Measurements from ENCODE around the gene ABHD2.
"Not testable (repeated sequence)": the region's sequence is repeated elsewhere in the genome, so short reads cannot be mapped to it uniquely, and the experiment has no call there.

ABHD2 gene

GRCh38 chr15:89136818-89137772 is 48.8 kb downstream of the ABHD2 start:
- POLR2A ChIA-PET, result no interaction called here
- no peak for DNase-seq (ENCODE audit: extremely low spot score)
- TF ChIP-seq FOXA1 (IDR thresholded peaks at IDR 0.05) (no peak), ELF4 (IDR thresholded peaks at IDR 0.05) (no peak), L3MBTL2 (conservative IDR thresholded peaks at IDR 0.05) (no peak), CTBP1 (IDR thresholded peaks at IDR 0.05; ENCODE audit: borderline replicate concordance) (no peak), HDGF (IDR thresholded peaks at IDR 0.05; ENCODE audit: borderline replicate concordance) (no peak)
- CTCF ChIA-PET, result interaction anchor here (1.6 to 3.7 kb wide), 2 partner anchors 34 to 70 kb away, joined by 3 to 19 read pairs; no protein-coding TSS in a partner anchor

- ChIA-PET POLR2A (interaction anchor here (1.2 kb wide), 1 partner anchor 106 kb away, joined by 3 read pairs; the partner anchor contains the start of gene FANCI), CTCF (interaction anchor here (1.2 to 3.7 kb wide), 4 partner anchors 8 to 69 kb away, joined by 3 to 22 read pairs (median 12); no protein-coding TSS in a partner anchor)
- no peak for DNase-seq (ENCODE audit: extremely low spot score)
- TF ChIP-seq ZNF384 (IDR thresholded peaks at IDR 0.05) (no peak), ELF4 (IDR thresholded peaks at IDR 0.05) (no peak), TARDBP (IDR thresholded peaks at IDR 0.05) (no peak), PKNOX1 (IDR thresholded peaks at IDR 0.05) (no peak), SP1 (IDR thresholded peaks at IDR 0.05) (no peak), LEF1 (IDR thresholded peaks at IDR 0.05; ENCODE audit: borderline replicate concordance) (no peak), SUZ12 (IDR thresholded peaks at IDR 0.05) (no peak), ARNT (IDR thresholded peaks at IDR 0.05) (no peak), CTBP1 (IDR thresholded peaks at IDR 0.05; ENCODE audit: borderline replicate concordance) (no peak), FOXK2 (IDR thresholded peaks at IDR 0.05) (no peak), NFRKB (IDR thresholded peaks at IDR 0.05) (no peak), FOXA1 (IDR thresholded peaks at IDR 0.05) (no peak), L3MBTL2 (conservative IDR thresholded peaks at IDR 0.05) (no peak)
These were observed 49.7 kb downstream of the ABHD2 start for GRCh38 chr15:89137926-89138325.

GRCh38 chr15:89138999-89139612 is 50.9 kb downstream of the ABHD2 start:
- ChIA-PET CTCF (interaction anchor here (0.8 to 3.7 kb wide), 6 partner anchors 10 to 82 kb away, joined by 3 to 22 read pairs (median 6); no protein-coding TSS in a partner anchor), POLR2A (interaction anchor here (0.6 to 0.8 kb wide), 5 partner anchors 11 to 304 kb away, joined by 3 to 7 read pairs (median 3); partner anchors contain the start of gene ABHD2)
- DNase-seq (ENCODE audit: extremely low spot score), result no peak
- TF ChIP-seq CTBP1 (IDR thresholded peaks at IDR 0.05; ENCODE audit: borderline replicate concordance) (no peak), TARDBP (IDR thresholded peaks at IDR 0.05) (no peak), FOXA1 (IDR thresholded peaks at IDR 0.05) (no peak), BHLHE40 (IDR thresholded peaks at IDR 0.05; ENCODE audit: borderline replicate concordance) (no peak), ELF4 (IDR thresholded peaks at IDR 0.05) (no peak), FOXM1 (IDR thresholded peaks at IDR 0.05; ENCODE audit: borderline replicate concordance) (no peak), SP1 (IDR thresholded peaks at IDR 0.05) (no peak), L3MBTL2 (conservative IDR thresholded peaks at IDR 0.05) (no peak), PKNOX1 (IDR thresholded peaks at IDR 0.05) (no peak), ZNF384 (IDR thresholded peaks at IDR 0.05) (no peak), SUZ12 (IDR thresholded peaks at IDR 0.05) (no peak), HDGF (IDR thresholded peaks at IDR 0.05; ENCODE audit: borderline replicate concordance) (no peak), ARNT (IDR thresholded peaks at IDR 0.05) (no peak), FOXK2 (IDR thresholded peaks at IDR 0.05) (no peak), NFRKB (IDR thresholded peaks at IDR 0.05) (no peak), LEF1 (IDR thresholded peaks at IDR 0.05; ENCODE audit: borderline replicate concordance) (no peak)

GRCh38 chr15:89139613-89140499 is 51.6 kb downstream of the ABHD2 start:
- peak; percentile 61 for DNase-seq (ENCODE audit: extremely low spot score)
- no peak for TF ChIP-seq TARDBP (IDR thresholded peaks at IDR 0.05)
- TF ChIP-seq LEF1 (IDR thresholded peaks at IDR 0.05; ENCODE audit: borderline replicate concordance), result no peak
- no peak for TF ChIP-seq BHLHE40 (IDR thresholded peaks at IDR 0.05; ENCODE audit: borderline replicate concordance)
- TF ChIP-seq NFRKB (IDR thresholded peaks at IDR 0.05), result no peak
- TF ChIP-seq HDGF (IDR thresholded peaks at IDR 0.05; ENCODE audit: borderline replicate concordance), result 0 out of 2 replicates have a peak, but pooled peaks have one; percentile 79
- TF ChIP-seq CTBP1 (IDR thresholded peaks at IDR 0.05; ENCODE audit: borderline replicate concordance), result no peak
- TF ChIP-seq ARNT (IDR thresholded peaks at IDR 0.05), result no peak
- CTCF ChIA-PET, result interaction anchor here (0.9 to 3.7 kb wide), 5 partner anchors 10 to 82 kb away, joined by 3 to 19 read pairs (median 5); no protein-coding TSS in a partner anchor
- POLR2A ChIA-PET, result interaction anchor here (0.7 to 1.5 kb wide), 7 partner anchors 10 to 304 kb away, joined by 3 to 7 read pairs (median 4); partner anchors contain the start of gene ABHD2

GRCh38 chr15:89140595-89140994 is 52.3 kb downstream of the ABHD2 start:
- ChIA-PET CTCF (interaction anchor here (0.9 to 3.7 kb wide), 4 partner anchors 26 to 83 kb away, joined by 3 to 19 read pairs (median 6); no protein-coding TSS in a partner anchor), POLR2A (interaction anchor here (0.9 to 1.5 kb wide), 5 partner anchors 10 to 83 kb away, joined by 3 to 7 read pairs (median 6); partner anchors contain the start of gene ABHD2)
- TF ChIP-seq HDGF (IDR thresholded peaks at IDR 0.05; ENCODE audit: borderline replicate concordance) (no peak), ZNF384 (IDR thresholded peaks at IDR 0.05) (no peak), ARNT (IDR thresholded peaks at IDR 0.05) (no peak), NFRKB (IDR thresholded peaks at IDR 0.05) (no peak), LEF1 (IDR thresholded peaks at IDR 0.05; ENCODE audit: borderline replicate concordance) (no peak), PKNOX1 (IDR thresholded peaks at IDR 0.05) (no peak), FOXM1 (IDR thresholded peaks at IDR 0.05; ENCODE audit: borderline replicate concordance) (no peak), SP1 (IDR thresholded peaks at IDR 0.05) (no peak), CTBP1 (IDR thresholded peaks at IDR 0.05; ENCODE audit: borderline replicate concordance) (no peak), FOXK2 (IDR thresholded peaks at IDR 0.05) (no peak), L3MBTL2 (conservative IDR thresholded peaks at IDR 0.05) (no peak)
- DNase-seq (ENCODE audit: extremely low spot score), result no peak

- ChIA-PET CTCF (interaction anchor here (0.8 kb wide), 1 partner anchor 66 kb away, joined by 3 read pairs; no protein-coding TSS in a partner anchor), POLR2A (interaction anchor here (1.3 kb wide), 1 partner anchor 53 kb away, joined by 7 read pairs; the partner anchor contains the start of gene ABHD2)
- DNase-seq (ENCODE audit: extremely low spot score), result not testable (repeated sequence)
These were observed 52.9 kb downstream of the ABHD2 start for GRCh38 chr15:89141159-89141558.
